Measurements from ENCODE around the gene FAM114A1. TPM values are rescaled to one million over a fixed set of nuclear protein-coding genes. Genes with fewer than 3 reads are reported as not detected.

The FAM114A1 gene
- total and polyA plus RNA-seq, 2 of the 8 experiments (the other 6 are each of a cell fraction or from before 2014, with no cell fraction given) = 9.5 to 12.0 TPM

DNA sequence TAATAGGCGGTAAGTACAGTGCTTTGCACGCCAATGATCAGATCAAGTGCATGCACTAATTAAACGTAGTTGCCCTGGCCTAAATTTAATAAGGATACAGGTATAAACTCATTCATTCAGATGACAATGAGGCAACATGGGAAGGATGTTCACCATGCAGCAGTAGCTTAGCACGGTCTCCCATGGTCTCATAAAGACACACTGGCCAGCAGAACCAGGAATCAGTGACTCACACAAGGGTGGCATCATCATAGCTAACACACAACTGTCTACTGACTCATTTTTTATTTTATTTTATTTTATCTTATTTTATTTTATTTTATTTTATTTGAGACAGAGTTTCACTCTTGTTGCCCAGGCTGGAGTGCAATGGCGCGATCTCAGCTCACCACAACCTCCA lies 121.9 kb downstream of the FAM114A1 start:
- Histone ChIP-seq H3K4me2 (ENCODE audit: insufficient read depth in 1 of 2, low read depth in 2 of 2, low read length in 2 of 2) (no peak overlapping the region), H4K8ac (ENCODE audit: extremely low read depth, insufficient read depth, low read length) (no peak overlapping the region), H2BK15ac (ENCODE audit: low read length) (no peak overlapping the region), H3K27ac (ENCODE audit: low read depth, low read length) (no peak overlapping the region), H2BK12ac (ENCODE audit: low read depth, low read length) (no peak overlapping the region), H3K56ac (replicated peaks; ENCODE audit: insufficient read length, low read depth, low read length) (no peak overlapping the region), H3K4me3 (ENCODE audit: extremely low read depth in 1 of 4, insufficient read depth in 2 of 4, low read depth in 3 of 4, low read length in 4 of 4) (no peak overlapping the region), H4K20me1 (replicated peaks in 1 of 2; ENCODE audit: control insufficient read depth in 1 of 2, insufficient read depth in 2 of 2, low read length in 2 of 2) (no peaks in the 10 kb centered on the region), H2AFZ (ENCODE audit: low read length) (no peak overlapping the region), H2BK20ac (ENCODE audit: low read length) (no peak overlapping the region), H4K5ac (ENCODE audit: insufficient read length, low read depth, low read length) (no peak overlapping the region), H3K9me3 (ENCODE audit: insufficient read depth in 2 of 2, low read depth in 1 of 2, low read length in 1 of 2) (no peaks in the 10 kb centered on the region), H3K23ac (ENCODE audit: insufficient read length) (no peak overlapping the region), H4K91ac (replicated peaks; ENCODE audit: insufficient read length, low read length) (no peak overlapping the region), H2AK5ac (ENCODE audit: low read depth, low read length) (no peak overlapping the region), H3K79me2 (ENCODE audit: control insufficient read depth in 1 of 2, insufficient read depth in 2 of 2, low read length in 2 of 2) (no peaks in the 10 kb centered on the region), H2BK120ac (replicated peaks; ENCODE audit: low read depth, low read length) (no peak overlapping the region), H3K4ac (replicated peaks; ENCODE audit: insufficient read length, low read depth, low read length) (no peak overlapping the region), H3K79me1 (ENCODE audit: low read depth, low read length) (no peaks in the 10 kb centered on the region), H2BK5ac (ENCODE audit: low read depth, low read length) (no peak overlapping the region; the same call in 1 of the 2 replicates), H3K9ac (replicated peaks in 1 of 4; ENCODE audit: extremely low read depth in 1 of 4, low read depth in 3 of 4, low read length in 3 of 4) (no peak overlapping the region), H3K23me2 (ENCODE audit: low read depth, low read length) (no peaks in the 10 kb centered on the region), H3K4me1 (replicated peaks in 1 of 4; ENCODE audit: control insufficient read depth in 3 of 4, insufficient read depth in 4 of 4, low read length in 3 of 4) (no peaks in the 10 kb centered on the region), H3K27me3 (replicated peaks in 1 of 4; ENCODE audit: control insufficient read depth in 3 of 4, extremely low read depth in 1 of 4, insufficient read depth in 3 of 4, low read length in 3 of 4) (no peaks in the 10 kb centered on the region), H3K36me3 (ENCODE audit: control insufficient read depth in 2 of 4, insufficient read depth in 4 of 4, low read length in 3 of 4) (no peaks in the 10 kb centered on the region), H3K14ac (ENCODE audit: insufficient read length) (no peak overlapping the region), H3K18ac (ENCODE audit: extremely low read depth, low read length) (no peak overlapping the region)
- CTCF ChIA-PET (ENCODE audit: partially characterized antibody) = interaction anchor here (1.0 to 1.3 kb wide), 3 partner anchors 10 to 146 kb away, joined by 3 to 4 read pairs (median 4); no protein-coding TSS in a partner anchor
- WGBS, 2 experiments (ENCODE audit: extremely low coverage in 1 of 2, insufficient coverage in 1 of 2, insufficient read length in 1 of 2, insufficient replicate concordance in 2 of 2, low coverage in 1 of 2, low lambda C conversion rate in 2 of 2, missing lambda C conversion rate in 1 of 2) = 97% methylated on average over 6 of the region's 6 CpGs; no CpG with 5 or more reads in 1 of the 2 experiments
- POLR2A ChIA-PET (ENCODE audit: partially characterized antibody) = interaction anchor here (0.6 kb wide), 1 partner anchor 146 kb away, joined by 3 read pairs; no protein-coding TSS in a partner anchor
- FAIRE-seq (no peak), DNase-seq (ENCODE audit: low read depth in 1 of 2, low spot score in 2 of 2) (no peak)
- TF ChIP-seq SRF (IDR thresholded peaks at IDR 0.05; ENCODE audit: low read depth, low read length) (no peak), EGR1 (IDR thresholded peaks at IDR 0.05; ENCODE audit: borderline replicate concordance, low read depth, low read length) (no peak), CHD1 (IDR thresholded peaks at IDR 0.05; ENCODE audit: low read depth, low read length) (no peak), RXRA (IDR thresholded peaks at IDR 0.05; ENCODE audit: insufficient read depth, low read depth, low read length) (no peak), CEBPB (IDR thresholded peaks at IDR 0.05; ENCODE audit: low read depth, low read length) (no peak), BCL11A (IDR thresholded peaks at IDR 0.05; ENCODE audit: low read depth in 2 of 2, low read length in 2 of 2) (no peak), TBP (IDR thresholded peaks at IDR 0.05; ENCODE audit: low read depth, low read length) (no peak), KDM5A (IDR thresholded peaks at IDR 0.05; ENCODE audit: low read length) (no peak), SUZ12 (IDR thresholded peaks at IDR 0.05; ENCODE audit: low read length) (no peak), CBX5 (IDR thresholded peaks at IDR 0.05; ENCODE audit: low read depth, low read length) (no peak), SP4 (IDR thresholded peaks at IDR 0.05; ENCODE audit: low read length) (no peak), SIRT6 (IDR thresholded peaks at IDR 0.05; ENCODE audit: low read length) (no peak), SP1 (IDR thresholded peaks at IDR 0.05; ENCODE audit: low read depth, low read length) (no peak), POLR2A (IDR thresholded peaks at IDR 0.05; ENCODE audit: control extremely low read depth in 1 of 2, low read depth in 2 of 2, low read length in 2 of 2) (no peak), SIX5 (IDR thresholded peaks at IDR 0.05; ENCODE audit: low read depth, low read length) (no peak), ASH2L (IDR thresholded peaks at IDR 0.05; ENCODE audit: low read length) (no peak)
- TF ChIP-seq, protein P1, sequence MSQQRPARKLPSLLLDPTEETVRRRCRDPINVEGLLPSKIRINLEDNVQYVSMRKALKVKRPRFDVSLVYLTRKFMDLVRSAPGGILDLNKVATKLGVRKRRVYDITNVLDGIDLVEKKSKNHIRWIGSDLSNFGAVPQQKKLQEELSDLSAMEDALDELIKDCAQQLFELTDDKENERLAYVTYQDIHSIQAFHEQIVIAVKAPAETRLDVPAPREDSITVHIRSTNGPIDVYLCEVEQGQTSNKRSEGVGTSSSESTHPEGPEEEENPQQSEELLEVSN (IDR thresholded peaks at IDR 0.05) = no peak

Measured in H1 (cell line).